Measurements from ENCODE around the gene TP53. TPM values are rescaled to one million over a fixed set of nuclear protein-coding genes. Genes with fewer than 3 reads are reported as not detected.

Gene TP53
- total RNA-seq, 4 donors from 2014 or later = 16.4 to 66.4 (median 35.6) TPM

DNA sequence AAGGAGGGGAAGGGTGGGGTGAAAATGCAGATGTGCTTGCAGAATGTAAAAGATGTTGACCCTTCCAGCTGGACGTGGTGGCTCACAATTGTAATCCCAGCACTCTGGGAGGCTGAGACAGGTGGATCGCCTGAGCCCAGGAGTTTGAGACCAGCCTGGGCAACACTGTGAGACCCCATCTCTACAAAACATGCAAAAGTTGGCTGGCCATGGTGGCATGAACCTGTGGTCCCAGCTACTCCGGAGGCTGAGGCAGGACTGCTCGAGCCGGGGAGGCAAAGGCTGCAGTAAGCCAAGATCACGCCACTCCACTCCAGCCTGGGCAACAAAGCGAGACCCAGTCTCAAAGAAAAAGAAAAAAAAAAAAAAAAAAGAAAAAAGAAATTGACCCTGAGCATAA, 18.8 kb downstream of the TP53 start:
- Histone ChIP-seq H3K27me3 (no peaks in the 10 kb centered on the region), H3K9me3 (no peaks in the 10 kb centered on the region), H3K27ac (no peak overlapping the region), H3K36me3 (peaks cover 24 to 40% of the 10 kb centered on the region in 2 donors), H3K4me1 (peaks cover 3 to 7% of the 10 kb centered on the region in 2 donors), H3K4me3 (replicated peaks in 1 of 3) (no peak overlapping the region)
- intact Hi-C loops (cut with DNase I) = no loop called here
- no peak for DNase-seq
- no peak for TF ChIP-seq POLR2A (IDR thresholded peaks at IDR 0.05)
- TF ChIP-seq, protein P1, sequence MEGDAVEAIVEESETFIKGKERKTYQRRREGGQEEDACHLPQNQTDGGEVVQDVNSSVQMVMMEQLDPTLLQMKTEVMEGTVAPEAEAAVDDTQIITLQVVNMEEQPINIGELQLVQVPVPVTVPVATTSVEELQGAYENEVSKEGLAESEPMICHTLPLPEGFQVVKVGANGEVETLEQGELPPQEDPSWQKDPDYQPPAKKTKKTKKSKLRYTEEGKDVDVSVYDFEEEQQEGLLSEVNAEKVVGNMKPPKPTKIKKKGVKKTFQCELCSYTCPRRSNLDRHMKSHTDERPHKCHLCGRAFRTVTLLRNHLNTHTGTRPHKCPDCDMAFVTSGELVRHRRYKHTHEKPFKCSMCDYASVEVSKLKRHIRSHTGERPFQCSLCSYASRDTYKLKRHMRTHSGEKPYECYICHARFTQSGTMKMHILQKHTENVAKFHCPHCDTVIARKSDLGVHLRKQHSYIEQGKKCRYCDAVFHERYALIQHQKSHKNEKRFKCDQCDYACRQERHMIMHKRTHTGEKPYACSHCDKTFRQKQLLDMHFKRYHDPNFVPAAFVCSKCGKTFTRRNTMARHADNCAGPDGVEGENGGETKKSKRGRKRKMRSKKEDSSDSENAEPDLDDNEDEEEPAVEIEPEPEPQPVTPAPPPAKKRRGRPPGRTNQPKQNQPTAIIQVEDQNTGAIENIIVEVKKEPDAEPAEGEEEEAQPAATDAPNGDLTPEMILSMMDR (IDR thresholded peaks at IDR 0.05) = no peak
- 92 to 94% methylated on average over 7 of the region's 7 CpGs for WGBS, 2 donors

DNA sequence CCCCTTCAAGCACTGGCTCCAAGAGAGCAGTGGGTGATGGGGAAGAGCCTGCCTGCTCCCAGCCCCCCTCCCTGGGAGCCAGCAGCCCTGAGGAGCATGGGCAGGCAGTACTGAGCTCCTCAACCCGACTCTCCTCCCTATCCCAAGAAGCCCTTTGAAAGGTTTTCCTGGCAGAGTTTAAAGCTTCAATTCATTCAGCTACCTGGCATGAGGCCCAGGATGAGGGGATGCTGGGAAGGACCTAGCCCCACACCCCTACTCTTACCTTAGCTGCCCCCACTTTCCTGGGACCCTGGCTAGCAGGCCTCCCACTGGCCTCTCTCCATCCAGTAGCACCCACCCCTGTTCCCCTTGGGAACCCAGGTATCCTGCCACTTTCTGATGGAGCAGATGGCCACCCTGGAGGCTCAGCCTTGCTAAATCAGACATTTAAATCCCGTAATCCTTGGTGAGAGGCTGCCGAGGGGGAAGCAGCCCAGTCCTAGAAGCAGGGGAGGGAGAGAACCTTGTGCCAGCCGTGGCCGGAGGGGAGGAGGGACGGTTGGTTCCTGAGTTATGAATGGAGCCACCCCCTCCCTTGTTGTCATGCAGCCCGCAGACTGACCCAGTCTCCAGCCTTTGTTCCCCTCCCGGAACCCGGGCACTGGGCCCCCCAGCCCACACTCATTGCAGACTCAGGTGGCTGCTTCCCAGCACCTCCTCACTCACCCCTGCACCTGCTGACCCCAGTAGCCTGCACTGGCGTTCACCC, 19.5 kb downstream of the TP53 start:
- DNase-seq = peak; percentile 54 to 63
- TF ChIP-seq, protein P1 (IDR thresholded peaks at IDR 0.05) = no peak
- no peak for TF ChIP-seq POLR2A (IDR thresholded peaks at IDR 0.05)
- Histone ChIP-seq H3K27ac (no peak overlapping the region), H3K4me1 (peaks cover 3 to 7% of the 10 kb centered on the region in 2 donors), H3K27me3 (no peaks in the 10 kb centered on the region), H3K9me3 (no peaks in the 10 kb centered on the region), H3K4me3 (replicated peaks in 1 of 3) (no peak overlapping the region), H3K36me3 (peaks cover 17 to 35% of the 10 kb centered on the region in 2 donors)
- intact Hi-C loops (cut with DNase I) = no loop called here
- WGBS, 2 donors = 49 to 64% methylated on average over 6 to 10 of the region's 10 CpGs

DNA sequence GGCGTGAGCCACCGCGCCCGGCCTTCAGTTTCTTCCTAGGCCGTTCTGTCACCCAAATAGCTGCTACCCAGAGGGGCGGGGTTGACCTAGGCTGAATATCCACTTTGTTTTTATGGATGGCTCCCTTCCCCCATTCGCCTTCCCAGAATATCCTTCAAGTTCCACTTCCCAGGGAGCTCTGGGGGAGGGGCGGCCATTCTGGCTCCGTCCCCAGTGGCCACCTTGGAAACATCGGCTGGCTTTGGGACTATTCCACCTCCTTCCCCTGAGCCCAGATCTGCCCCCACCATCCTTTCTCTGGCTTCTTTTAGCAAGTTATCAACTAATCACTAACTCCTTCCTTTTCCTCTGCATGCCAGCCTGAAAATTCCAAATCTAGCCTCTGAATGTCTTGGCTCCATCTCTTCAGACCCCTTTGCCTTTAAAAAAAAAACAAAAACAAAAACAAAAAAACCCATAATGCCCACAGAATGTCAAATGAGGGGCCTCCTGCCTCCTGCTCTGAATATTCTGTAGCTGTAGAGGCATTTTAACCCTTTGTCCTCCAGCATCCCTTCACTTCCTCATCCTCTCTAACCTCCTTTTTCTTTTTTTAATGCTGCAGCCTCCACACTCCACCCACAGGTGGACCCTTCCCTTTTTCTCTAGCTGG, 30.2 kb downstream of the TP53 start:
- Histone ChIP-seq H3K36me3 (no peaks in the 10 kb centered on the region), H3K27ac (no peak overlapping the region), H3K4me3 (replicated peaks in 1 of 3) (no peak overlapping the region), H3K4me1 (no peaks in the 10 kb centered on the region), H3K27me3 (no peaks in the 10 kb centered on the region), H3K9me3 (no peaks in the 10 kb centered on the region)
- TF ChIP-seq, protein P1 (IDR thresholded peaks at IDR 0.05) = no peak
- no peak for TF ChIP-seq POLR2A (IDR thresholded peaks at IDR 0.05)
- WGBS, 2 donors = 56 to 64% methylated on average over 10 of the region's 10 CpGs
- intact Hi-C loops (cut with DNase I) = no loop called here
- DNase-seq = peak; percentile 38 to 46

DNA sequence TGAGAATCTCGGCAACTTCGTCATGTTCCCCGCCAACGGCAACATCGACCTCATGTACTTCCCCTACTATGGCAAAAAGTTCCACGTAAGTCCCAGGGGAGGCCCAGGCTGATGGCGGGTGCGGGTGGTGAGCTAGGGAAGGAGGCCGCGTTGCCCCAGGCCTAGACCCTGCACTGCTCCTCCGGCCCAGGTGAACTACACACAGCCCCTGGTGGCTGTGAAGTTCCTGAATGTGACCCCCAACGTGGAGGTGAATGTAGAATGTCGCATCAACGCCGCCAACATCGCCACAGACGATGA, 31.8 kb downstream of the TP53 start:
- H3K27ac ChIP-seq = no peak overlapping the region
- no peak overlapping the region for H3K4me3 ChIP-seq (replicated peaks in 1 of 3)
- peaks cover 13 to 16% of the 10 kb centered on the region in 2 donors for H3K4me1 ChIP-seq
- no peaks in the 10 kb centered on the region for H3K9me3 ChIP-seq
- intact Hi-C loops (cut with DNase I) = no loop called here
- no peaks in the 10 kb centered on the region for H3K27me3 ChIP-seq
- DNase-seq = no peak
- WGBS, 2 donors = 92 to 96% methylated on average over 16 to 17 of the region's 17 CpGs
- TF ChIP-seq, protein P1 (IDR thresholded peaks at IDR 0.05) = no peak
- no peak for TF ChIP-seq POLR2A (IDR thresholded peaks at IDR 0.05)
- H3K36me3 ChIP-seq = no peaks in the 10 kb centered on the region

DNA sequence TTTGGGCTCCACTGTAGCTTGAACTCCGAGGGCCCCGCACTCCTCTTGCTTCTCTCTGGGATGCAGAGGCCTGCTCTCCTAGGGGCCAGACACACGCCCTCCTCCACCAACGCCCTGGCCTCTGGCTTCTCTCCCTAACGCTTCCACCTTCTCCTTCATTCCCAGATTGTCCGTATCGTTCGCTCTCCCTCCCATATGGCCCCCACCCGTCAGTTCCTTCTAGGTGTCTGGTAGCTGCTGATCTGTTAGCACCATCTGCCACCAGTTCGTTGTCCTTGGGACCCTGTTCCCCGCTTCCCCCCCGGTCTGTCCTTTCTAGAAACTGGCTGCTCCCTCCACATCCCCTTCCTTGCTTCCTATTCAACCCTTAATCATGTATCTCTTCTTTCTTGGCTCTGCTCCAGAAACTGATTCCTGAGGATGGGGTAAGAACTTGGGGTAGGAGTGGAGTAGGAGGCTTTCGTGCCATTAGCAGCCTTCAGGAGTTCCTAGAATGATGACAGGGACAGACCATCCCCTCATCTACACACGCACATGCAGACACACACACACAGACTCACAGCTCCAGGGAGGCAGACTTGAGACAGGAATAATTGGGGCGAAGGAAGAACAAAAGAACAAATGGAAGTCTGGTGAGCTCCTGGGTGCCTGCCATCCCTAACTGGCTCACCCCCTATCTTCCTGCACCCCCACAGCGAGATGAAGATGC, 32.3 kb downstream of the TP53 start:
- H3K4me1 ChIP-seq = peaks cover 17 to 18% of the 10 kb centered on the region in 2 donors
- H3K9me3 ChIP-seq = no peaks in the 10 kb centered on the region
- H3K27ac ChIP-seq = no peak overlapping the region
- intact Hi-C loops (cut with DNase I) = no loop called here
- no peak for TF ChIP-seq POLR2A (IDR thresholded peaks at IDR 0.05)
- TF ChIP-seq, protein P1 (IDR thresholded peaks at IDR 0.05) = no peak
- H3K36me3 ChIP-seq = no peaks in the 10 kb centered on the region
- H3K4me3 ChIP-seq (replicated peaks in 1 of 3) = no peak overlapping the region
- DNase-seq = no peak
- 79 to 83% methylated on average over 15 to 16 of the region's 16 CpGs for WGBS, 2 donors
- H3K27me3 ChIP-seq = no peaks in the 10 kb centered on the region

All from thyroid gland (tissue), 4 donors.